ENCODE measurements around the gene SLC27A2.

GRCh38 chr15:50262533-50262932 lies 80.5 kb downstream of the SLC27A2 start:
- TF ChIP-seq EZH2phosphoT487 (IDR thresholded peaks at IDR 0.05; ENCODE audit: insufficient read depth, low read depth): no peak
- TF ChIP-seq EZH2 (IDR thresholded peaks at IDR 0.05; ENCODE audit: insufficient read depth, poor library complexity, severe bottlenecking): no peak
